ENCODE data around the gene PHPT1.
"Not testable (repeated sequence)": the region's sequence is repeated elsewhere in the genome, so short reads cannot be mapped to it uniquely, and the experiment has no call there.

The PHPT1 gene

GRCh38 chr9:136828474-136829140 is 20.6 kb upstream of the PHPT1 start:
- Mint-ChIP-seq H3K36me3 (ENCODE audit: low read depth) (peaks cover 96% of the 10 kb centered on the region), H3K9me3 (no peaks in the 10 kb centered on the region), H3K27me3 (no peaks in the 10 kb centered on the region), H3K27ac (no peak overlapping the region), H3K4me3 (no peak overlapping the region), H3K4me1 (ENCODE audit: low read depth) (no peaks in the 10 kb centered on the region)
- intact Hi-C loops (cut with micrococcal nuclease), result no loop called here

- no peaks in the 10 kb centered on the region for H3K9me3 Mint-ChIP-seq
- no peak overlapping the region for H3K4me3 Mint-ChIP-seq
Observed at GRCh38 chr9:136829412-136829811, 19.8 kb upstream of the PHPT1 start.

GRCh38 chr9:136829981-136830885 is 19.0 kb upstream of the PHPT1 start:
- no peaks in the 10 kb centered on the region for H3K4me1 Mint-ChIP-seq (ENCODE audit: low read depth)
- H3K9me3 Mint-ChIP-seq, result no peaks in the 10 kb centered on the region
- H3K4me3 Mint-ChIP-seq, result no peak overlapping the region
- no peaks in the 10 kb centered on the region for H3K27me3 Mint-ChIP-seq
- no peak overlapping the region for H3K27ac Mint-ChIP-seq
- peaks cover 92% of the 10 kb centered on the region for H3K36me3 Mint-ChIP-seq (ENCODE audit: low read depth)
- intact Hi-C loops (cut with micrococcal nuclease), result no loop called here

More at GRCh38 chr9:136829412-136829811, 19.8 kb upstream of the PHPT1 start:
- Mint-ChIP-seq H3K4me1 (ENCODE audit: low read depth) (no peaks in the 10 kb centered on the region), H3K27ac (no peak overlapping the region), H3K36me3 (ENCODE audit: low read depth) (peaks cover 96% of the 10 kb centered on the region), H3K27me3 (no peaks in the 10 kb centered on the region)
- intact Hi-C loops (cut with micrococcal nuclease), result no loop called here

- Mint-ChIP-seq H3K9me3 (no peaks in the 10 kb centered on the region), H3K27ac (no peak overlapping the region), H3K27me3 (no peaks in the 10 kb centered on the region), H3K36me3 (ENCODE audit: low read depth) (peaks cover 92% of the 10 kb centered on the region), H3K4me1 (ENCODE audit: low read depth) (no peaks in the 10 kb centered on the region), H3K4me3 (no peak overlapping the region)
- intact Hi-C loops (cut with micrococcal nuclease), result no loop called here
Observed at GRCh38 chr9:136831002-136831719, 18.0 kb upstream of the PHPT1 start.

- Mint-ChIP-seq H3K4me3 (no peak overlapping the region), H3K36me3 (ENCODE audit: low read depth) (peaks cover 92% of the 10 kb centered on the region)
Observed at GRCh38 chr9:136831720-136832104, 17.5 kb upstream of the PHPT1 start.

GRCh38 chr9:136832581-136832980 is 16.6 kb upstream of the PHPT1 start:
- intact Hi-C loops (cut with micrococcal nuclease), result no loop called here
- Mint-ChIP-seq H3K4me1 (ENCODE audit: low read depth) (no peaks in the 10 kb centered on the region), H3K27me3 (no peaks in the 10 kb centered on the region), H3K36me3 (ENCODE audit: low read depth) (peaks cover 92% of the 10 kb centered on the region), H3K9me3 (no peaks in the 10 kb centered on the region), H3K4me3 (no peak overlapping the region), H3K27ac (no peak overlapping the region)

More at GRCh38 chr9:136831720-136832104, 17.5 kb upstream of the PHPT1 start:
- H3K27me3 Mint-ChIP-seq, result no peaks in the 10 kb centered on the region
- intact Hi-C loops (cut with micrococcal nuclease), result no loop called here
- no peaks in the 10 kb centered on the region for H3K9me3 Mint-ChIP-seq
- no peak overlapping the region for H3K27ac Mint-ChIP-seq
- no peaks in the 10 kb centered on the region for H3K4me1 Mint-ChIP-seq (ENCODE audit: low read depth)

GRCh38 chr9:136833381-136834048 is 15.7 kb upstream of the PHPT1 start:
- H3K9me3 Mint-ChIP-seq; H3K27ac Mint-ChIP-seq; intact Hi-C loops (cut with micrococcal nuclease); H3K27me3 Mint-ChIP-seq; H3K4me3 Mint-ChIP-seq; H3K4me1 Mint-ChIP-seq (ENCODE audit: low read depth): not testable (repeated sequence)
- peaks cover 92% of the 10 kb centered on the region for H3K36me3 Mint-ChIP-seq (ENCODE audit: low read depth)

- H3K4me3 Mint-ChIP-seq, result no peak overlapping the region
- H3K9me3 Mint-ChIP-seq, result no peaks in the 10 kb centered on the region
- H3K36me3 Mint-ChIP-seq (ENCODE audit: low read depth), result peaks cover 92% of the 10 kb centered on the region
- peaks cover 7% of the 10 kb centered on the region for H3K4me1 Mint-ChIP-seq (ENCODE audit: low read depth)
- intact Hi-C loops (cut with micrococcal nuclease), result no loop called here
- no peak overlapping the region for H3K27ac Mint-ChIP-seq
- no peaks in the 10 kb centered on the region for H3K27me3 Mint-ChIP-seq
Observed at GRCh38 chr9:136835162-136835931, 13.9 kb upstream of the PHPT1 start.

- no peak overlapping the region for H3K27ac Mint-ChIP-seq
- intact Hi-C loops (cut with micrococcal nuclease), result no loop called here
- H3K4me3 Mint-ChIP-seq, result no peak overlapping the region
- peaks cover 14% of the 10 kb centered on the region for H3K4me1 Mint-ChIP-seq (ENCODE audit: low read depth)
- peaks cover 92% of the 10 kb centered on the region for H3K36me3 Mint-ChIP-seq (ENCODE audit: low read depth)
- no peaks in the 10 kb centered on the region for H3K27me3 Mint-ChIP-seq
- no peaks in the 10 kb centered on the region for H3K9me3 Mint-ChIP-seq
Observed at GRCh38 chr9:136835932-136836904, 13.0 kb upstream of the PHPT1 start.

GRCh38 chr9:136837146-136837855 is 11.9 kb upstream of the PHPT1 start:
- Mint-ChIP-seq H3K36me3 (ENCODE audit: low read depth) (peaks cover 83% of the 10 kb centered on the region), H3K27ac (no peak overlapping the region), H3K27me3 (peaks cover 3% of the 10 kb centered on the region), H3K9me3 (no peaks in the 10 kb centered on the region), H3K4me1 (ENCODE audit: low read depth) (peaks cover 25% of the 10 kb centered on the region), H3K4me3 (no peak overlapping the region)
- intact Hi-C loops (cut with micrococcal nuclease), result no loop called here

- peaks cover 28% of the 10 kb centered on the region for H3K4me1 Mint-ChIP-seq (ENCODE audit: low read depth)
- H3K4me3 Mint-ChIP-seq; intact Hi-C loops (cut with micrococcal nuclease): not testable (repeated sequence)
Observed at GRCh38 chr9:136837856-136838277, 11.3 kb upstream of the PHPT1 start.

More at GRCh38 chr9:136837856-136838277, 11.3 kb upstream of the PHPT1 start:
- H3K9me3 Mint-ChIP-seq, H3K27ac Mint-ChIP-seq, H3K27me3 Mint-ChIP-seq: not testable (repeated sequence)
- peaks cover 78% of the 10 kb centered on the region for H3K36me3 Mint-ChIP-seq (ENCODE audit: low read depth)

Data from dendritic cell treated with granulocyte-macrophage colony-stimulating factor and Interleukin-4, amounts not matched to agents 40 ng/mL and 50 ng/mL, for 4 days (primary cell).